Epithelial cell of proximal tubule (primary cell): ENCODE measurements around the gene CDKL5. TPM values are rescaled to one million over a fixed set of nuclear protein-coding genes. Genes with fewer than 3 reads are reported as not detected.

ENCODE experiments used
- DNase-seq: peaks from one replicate; pipeline ENCODE4 v3.0.0-alpha.2; 2011; ENCODE audit warnings: low read depth
- H3K4me3 ChIP-seq: 2 replicates; pipeline ENCODE4 v1.5.1; 2011; ENCODE audit warnings: low read depth, mild to moderate bottlenecking, low read length
- CTCF ChIP-seq: conservative IDR thresholded peaks from 2 replicates; pipeline ENCODE4 v1.5.1; 2012; ENCODE audit warnings: low read depth, mild to moderate bottlenecking, low read length
- total RNA-seq: library from RNA; depleted of rRNA; stranded (reverse); fragments of >200 nt; gene quantifications from 2 replicates; pipeline ENCODE4 v1.2.3, GENCODE V29; 2015

CDKL5 gene
- total RNA-seq, 1 donor from 2014 or later, result 5.0 TPM

- no peak overlapping the region for H3K4me3 ChIP-seq
- DNase-seq, result no peak
- TF ChIP-seq CTCF, result no peak
Observed at GRCh38 chrX:18558799-18559198, 133.4 kb downstream of the CDKL5 start.

DNA sequence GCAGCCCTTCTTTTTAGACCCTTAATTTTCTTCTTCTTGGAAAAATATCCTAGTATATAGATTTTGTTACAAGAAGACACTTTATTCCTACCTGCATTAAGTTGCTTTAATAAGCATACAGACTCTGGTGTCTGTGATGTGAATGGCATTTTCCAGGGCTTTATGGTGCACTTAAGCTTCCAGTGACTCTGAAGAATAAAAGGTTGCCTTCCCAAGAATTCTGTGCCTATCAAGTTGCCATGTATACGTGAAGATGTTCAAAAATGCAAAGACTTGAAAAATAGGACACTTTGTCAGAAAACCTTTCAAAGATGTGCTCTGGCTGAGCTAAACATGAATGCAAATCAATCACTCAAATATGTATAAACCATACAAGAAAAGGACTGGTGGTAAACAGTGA lies 135.6 kb downstream of the CDKL5 start:
- H3K4me3 ChIP-seq, result no peak overlapping the region
- no peak for TF ChIP-seq CTCF
- no peak for DNase-seq

- H3K4me3 ChIP-seq, result no peak overlapping the region
- no peak for TF ChIP-seq CTCF
- no peak for DNase-seq
Observed at GRCh38 chrX:18565727-18566126, 140.3 kb downstream of the CDKL5 start.

- H3K4me3 ChIP-seq, result no peak overlapping the region
- TF ChIP-seq CTCF, result no peak
- DNase-seq, result no peak
Observed at GRCh38 chrX:18566748-18567147, 141.3 kb downstream of the CDKL5 start.

DNA sequence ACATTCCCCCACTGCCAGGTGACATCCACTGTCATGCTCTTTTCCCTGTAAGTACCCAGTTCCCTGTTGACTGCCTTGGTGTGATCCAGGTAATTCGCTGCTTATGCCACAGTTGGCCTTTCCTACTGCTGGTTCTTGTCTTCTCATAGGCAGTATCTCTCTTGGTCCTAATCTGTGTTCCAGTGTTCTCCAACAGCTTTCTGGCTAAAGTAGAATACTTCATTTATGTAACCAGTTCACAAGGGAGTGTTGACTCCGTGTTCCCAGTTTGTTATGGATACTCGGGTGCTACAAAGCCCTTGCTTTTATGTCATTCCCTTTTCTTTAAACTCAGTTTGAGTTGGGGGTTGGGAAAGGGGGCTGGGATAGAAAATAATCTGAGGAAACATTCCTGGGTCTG lies 148.1 kb downstream of the CDKL5 start:
- no peak overlapping the region for H3K4me3 ChIP-seq
- no peak for DNase-seq
- no peak for TF ChIP-seq CTCF

DNA sequence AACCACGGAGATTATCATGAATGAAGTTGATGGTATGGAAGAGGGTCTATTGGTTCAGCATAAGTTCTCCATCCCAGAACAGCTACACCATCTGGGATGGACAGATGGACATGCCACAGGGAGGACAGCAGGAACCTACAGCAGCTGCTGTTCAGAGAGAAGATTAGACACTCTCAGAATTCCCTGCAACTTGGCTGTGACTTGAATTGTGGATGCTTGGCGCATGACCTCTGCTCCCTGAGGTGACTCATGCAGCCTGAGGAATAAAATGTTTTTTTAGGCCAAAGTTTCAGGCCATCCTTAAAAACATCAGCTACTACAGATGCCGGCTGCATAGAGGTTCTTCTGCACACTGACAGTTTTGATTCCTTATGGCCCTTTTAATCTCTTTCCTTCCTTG lies 149.2 kb downstream of the CDKL5 start:
- no peak overlapping the region for H3K4me3 ChIP-seq
- no peak for DNase-seq
- TF ChIP-seq CTCF, result no peak

DNA sequence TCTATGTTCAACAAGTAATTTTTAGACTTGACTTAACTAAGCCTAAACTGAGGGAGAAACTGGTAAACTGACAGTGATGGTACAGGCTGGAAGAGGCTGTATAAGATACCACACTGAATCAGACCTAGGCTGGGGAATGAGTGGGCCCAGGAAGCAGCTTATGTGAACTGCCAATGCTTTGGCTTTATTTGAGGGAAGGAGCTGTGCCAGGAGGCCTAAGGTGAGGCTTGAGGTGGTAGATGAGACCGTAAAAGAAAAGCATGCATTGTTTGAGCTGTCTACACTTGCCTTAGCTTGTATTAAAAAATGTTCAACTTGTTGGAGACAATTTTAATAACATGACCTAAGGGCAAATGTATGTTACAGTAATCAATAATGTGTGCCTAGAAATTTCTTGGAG lies 150.3 kb downstream of the CDKL5 start:
- TF ChIP-seq CTCF, result no peak
- no peak for DNase-seq
- no peak overlapping the region for H3K4me3 ChIP-seq
